HEK293 (cell line): Measurements from ENCODE around the gene SNHG17.

Experiments used
- CTCF ChIA-PET: fragments of 350-600 bp; formaldehyde crosslinking; extraction: SDS; loops from one replicate; lab custom pipeline; 2021; ENCODE audit warnings: antibody characterized with exemption; lab: Yijun Ruan, JAX
- POLR2A ChIA-PET: fragments of 300-600 bp; formaldehyde crosslinking; extraction: SDS; loops from one replicate; lab custom pipeline; 2020; ENCODE audit warnings: antibody characterized with exemption, inconsistent platforms; lab: Yijun Ruan, JAX
- H3K27ac ChIP-seq: fragments of 200-500 bp; sonication (Bioruptor generic); 2 replicates; pipeline ENCODE4 v1.5.1; 2014; ENCODE audit warnings: low read depth, low read length, control low read depth, inconsistent platforms; ENCODE audit errors: extremely low read depth
- H3K36me3 ChIP-seq, 2 experiments: fragments of 200-500 bp in 1 of 2; sonication (Bioruptor generic) in 1 of 2; 1 replicate in 1 of 2; 2 replicates in 1 of 2; pipeline ENCODE4 v1.5.1; 2014 to 2017; ENCODE audit warnings: inconsistent platforms in 2 of 2, low read length in 2 of 2; ENCODE audit not compliant: control insufficient read depth in 2 of 2, insufficient read depth in 1 of 2
- H3K4me1 ChIP-seq: fragments of 200-500 bp; sonication (Bioruptor generic); 2 replicates; pipeline ENCODE4 v1.5.1; 2014; ENCODE audit warnings: mild to moderate bottlenecking, low read length, inconsistent platforms; ENCODE audit not compliant: control insufficient read depth, insufficient read depth
- H3K4me3 ChIP-seq: 2 replicates; pipeline ENCODE4 v1.5.1; 2011; ENCODE audit warnings: low read depth, mild to moderate bottlenecking, control low read depth, low read length, moderate library complexity
- H3K9me3 ChIP-seq: fragments of 200-500 bp; sonication (Bioruptor generic); 2 replicates; pipeline ENCODE4 v1.5.1; 2014; ENCODE audit warnings: low read depth, low read length, inconsistent platforms; ENCODE audit not compliant: control insufficient read depth, insufficient read depth
- BCL6B ChIP-seq: fragments of 450-650 bp; formaldehyde crosslinking; IDR thresholded peaks from 2 replicates; pipeline ENCODE4 v1.5.1; 2017; ENCODE audit warnings: missing biosample characterization, missing genetic modification characterization
- EGR2 ChIP-seq: fragments of 450-650 bp; formaldehyde crosslinking; IDR thresholded peaks from 2 replicates; pipeline ENCODE4 v1.5.1; 2016; ENCODE audit warnings: low read depth, missing biosample characterization, missing genetic modification characterization
- GLI4 ChIP-seq: fragments of 450-650 bp; formaldehyde crosslinking; IDR thresholded peaks from 2 replicates; pipeline ENCODE4 v1.5.1; 2016; ENCODE audit warnings: missing biosample characterization, missing genetic modification characterization
- OVOL3 ChIP-seq: fragments of 450-650 bp; formaldehyde crosslinking; IDR thresholded peaks from 2 replicates; pipeline ENCODE4 v1.5.1; 2016; ENCODE audit warnings: missing biosample characterization, missing genetic modification characterization
- RBAK ChIP-seq: fragments of 450-650 bp; formaldehyde crosslinking; IDR thresholded peaks from 2 replicates; pipeline ENCODE4 v1.5.1; 2016; ENCODE audit warnings: missing biosample characterization, missing genetic modification characterization
- TRIM28 ChIP-seq: IDR thresholded peaks from 2 replicates; pipeline ENCODE4 v1.6.1; 2011; ENCODE audit warnings: low read length, control low read depth, borderline replicate concordance
- ZFP69B ChIP-seq: fragments of 450-650 bp; formaldehyde crosslinking; IDR thresholded peaks from 2 replicates; pipeline ENCODE4 v1.5.1; 2016; ENCODE audit warnings: missing biosample characterization, missing genetic modification characterization
- ZIC2 ChIP-seq: fragments of 450-650 bp; formaldehyde crosslinking; IDR thresholded peaks from 2 replicates; pipeline ENCODE4 v1.5.1; 2016; ENCODE audit warnings: missing biosample characterization, missing genetic modification characterization
- ZNF112 ChIP-seq: fragments of 450-650 bp; formaldehyde crosslinking; IDR thresholded peaks from 2 replicates; pipeline ENCODE4 v1.5.0; 2017; ENCODE audit warnings: missing biosample characterization, missing genetic modification characterization
- ZNF132 ChIP-seq: fragments of 450-650 bp; formaldehyde crosslinking; IDR thresholded peaks from 2 replicates; pipeline ENCODE4 v1.5.1; 2017; ENCODE audit warnings: missing biosample characterization, missing genetic modification characterization, borderline replicate concordance
- ZNF19 ChIP-seq: fragments of 450-650 bp; formaldehyde crosslinking; IDR thresholded peaks from 2 replicates; pipeline ENCODE4; 2016; ENCODE audit warnings: missing biosample characterization, missing genetic modification characterization, low read depth
- ZNF211 ChIP-seq: fragments of 450-650 bp; formaldehyde crosslinking; IDR thresholded peaks from 2 replicates; pipeline ENCODE4 v1.5.1; 2016; ENCODE audit warnings: low read depth, missing biosample characterization, missing genetic modification characterization
- ZNF416 ChIP-seq: fragments of 450-650 bp; formaldehyde crosslinking; IDR thresholded peaks from 2 replicates; pipeline ENCODE4 v1.5.1; 2016; ENCODE audit warnings: missing biosample characterization, missing genetic modification characterization
- ZNF518A ChIP-seq: fragments of 450-650 bp; formaldehyde crosslinking; conservative IDR thresholded peaks from 2 replicates; pipeline ENCODE4 v1.5.1; 2016; ENCODE audit warnings: low read depth, missing biosample characterization, missing genetic modification characterization
- ZNF529 ChIP-seq: fragments of 450-650 bp; formaldehyde crosslinking; IDR thresholded peaks from 2 replicates; pipeline ENCODE4 v1.5.1; 2017; ENCODE audit warnings: missing genetic modification characterization, missing biosample characterization; ENCODE audit not compliant: insufficient replicate concordance
- ZNF664 ChIP-seq: fragments of 450-650 bp; formaldehyde crosslinking; IDR thresholded peaks from 2 replicates; pipeline ENCODE4 v1.5.1; 2016; ENCODE audit warnings: missing biosample characterization, missing genetic modification characterization
- ZNF677 ChIP-seq: fragments of 450-650 bp; IDR thresholded peaks from 2 replicates; pipeline ENCODE4 v1.5.0; 2018; ENCODE audit warnings: missing biosample characterization, mild to moderate bottlenecking, missing genetic modification characterization, moderate library complexity
- ZNF704 ChIP-seq: fragments of 450-650 bp; formaldehyde crosslinking; IDR thresholded peaks from 2 replicates; pipeline ENCODE4 v1.5.1; 2016; ENCODE audit warnings: missing biosample characterization, missing genetic modification characterization
- ZNF768 ChIP-seq: fragments of 450-650 bp; formaldehyde crosslinking; IDR thresholded peaks from 2 replicates; pipeline ENCODE4 v1.5.1; 2018; ENCODE audit warnings: missing biosample characterization, mild to moderate bottlenecking, missing genetic modification characterization

SNHG17 gene

GRCh38 chr20:38373898-38374297, 61.2 kb downstream of the SNHG17 start:
- TF ChIP-seq ZFP69B (tag by site-specific recombination) (no peak), ZNF112 (tag by site-specific recombination) (no peak), BCL6B (no peak), ZNF132 (no peak), ZNF664 (no peak), OVOL3 (tag by site-specific recombination) (no peak)
- TF ChIP-seq, all 188 proteins: peak for 0
- Histone ChIP-seq H3K36me3 (no peaks in the 10 kb centered on the region), H3K9me3 (no peaks in the 10 kb centered on the region), H3K4me1 (no peaks in the 10 kb centered on the region), H3K27ac (no peak overlapping the region), H3K4me3 (no peak overlapping the region)
- ChIA-PET POLR2A (interaction anchor here (0.9 kb wide), 1 partner anchor 47 kb away, joined by 3 read pairs; no protein-coding TSS in a partner anchor), CTCF (interaction anchor here (1.6 to 2.7 kb wide), 2 partner anchors 17 to 152 kb away, joined by 3 to 15 read pairs; no protein-coding TSS in a partner anchor)

GRCh38 chr20:38373231-38373867, 61.8 kb downstream of the SNHG17 start:
- CTCF ChIA-PET, result interaction anchor here (0.9 to 2.7 kb wide), 4 partner anchors 9 to 152 kb away, joined by 3 to 15 read pairs (median 6); no protein-coding TSS in a partner anchor
- POLR2A ChIA-PET, result no interaction called here
- TF ChIP-seq GLI4 (tag by site-specific recombination), result no peak
- 0 out of 2 replicates have a peak, but pooled peaks have one; percentile 21 for TF ChIP-seq ZNF768 (tag by site-specific recombination)
- H3K27ac ChIP-seq, result no peak overlapping the region
- H3K4me3 ChIP-seq, result no peak overlapping the region
- H3K36me3 ChIP-seq, result no peaks in the 10 kb centered on the region
- no peaks in the 10 kb centered on the region for H3K9me3 ChIP-seq
- no peaks in the 10 kb centered on the region for H3K4me1 ChIP-seq

GRCh38 chr20:38372806-38373205, 62.3 kb downstream of the SNHG17 start:
- no peaks in the 10 kb centered on the region for H3K36me3 ChIP-seq
- H3K4me3 ChIP-seq, result no peak overlapping the region
- POLR2A ChIA-PET, result no interaction called here
- H3K27ac ChIP-seq, result no peak overlapping the region
- TF ChIP-seq ZNF677 (tag by site-specific recombination), result no peak
- TF ChIP-seq ZNF518A (tag by site-specific recombination), result no peak
- no peak for TF ChIP-seq GLI4 (tag by site-specific recombination)
- TF ChIP-seq RBAK (tag by site-specific recombination), result no peak
- TF ChIP-seq ZNF529 (tag by site-specific recombination), result no peak
- no peak for TF ChIP-seq ZNF19 (tag by site-specific recombination)
- no peak for TF ChIP-seq ZNF416 (tag by site-specific recombination)
- TF ChIP-seq TRIM28, result no peak
- no peak for TF ChIP-seq EGR2
- no peak for TF ChIP-seq ZIC2
- TF ChIP-seq ZNF704, result no peak
- no peak for TF ChIP-seq ZNF664
- TF ChIP-seq ZNF211, result no peak
- TF ChIP-seq, all 188 proteins: peak for 0
- CTCF ChIA-PET, result interaction anchor here (0.9 to 2.7 kb wide), 5 partner anchors 10 to 300 kb away, joined by 3 to 15 read pairs (median 5); no protein-coding TSS in a partner anchor
- Histone ChIP-seq H3K4me1 (no peaks in the 10 kb centered on the region), H3K9me3 (no peaks in the 10 kb centered on the region)
